Uterus (tissue), 2 donors: ENCODE measurements around the gene TRIML2.

ENCODE experiments used
- POLR2A ChIP-seq, 2 donors: fragments of 450-650 bp; IDR thresholded peaks; one replicate each; pipeline ENCODE4 v1.6.1; 2016; ENCODE audit warnings: antibody characterized with exemption in 2 of 2, mild to moderate bottlenecking in 1 of 2, moderate library complexity in 1 of 2
- TF ChIP-seq, protein P1 (sequence below), 4 experiments: fragments of 200-600 bp in 2 of 4; fragments of 450-650 bp in 2 of 4; sonication (generic) in 2 of 4; IDR thresholded peaks; one replicate each; pipeline ENCODE4 v1.5.1; 2016 to 2019; ENCODE audit warnings: antibody characterized with exemption in 4 of 4, mild to moderate bottlenecking in 2 of 4, moderate library complexity in 1 of 4

DNA sequence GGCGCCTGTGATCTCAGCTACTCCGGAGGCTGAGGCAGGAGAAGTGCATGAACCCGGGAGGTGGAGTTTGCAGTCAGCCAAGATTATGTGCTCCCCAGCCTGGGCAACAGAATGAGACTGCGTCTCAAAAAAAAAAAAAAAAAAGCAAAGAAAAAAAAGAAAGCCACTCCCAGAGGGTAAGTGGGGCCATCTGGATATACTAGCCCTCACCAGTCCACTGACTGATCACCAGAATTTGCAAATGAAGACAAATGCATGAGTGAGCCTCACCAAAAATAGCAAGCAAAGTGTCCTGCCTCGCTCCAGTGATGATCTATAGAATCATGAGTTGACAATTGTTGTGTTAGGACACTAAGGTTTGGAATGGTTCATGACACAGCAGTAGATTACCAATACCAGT is 66.2 kb downstream of the TRIML2 start:
- TF ChIP-seq, protein P1, sequence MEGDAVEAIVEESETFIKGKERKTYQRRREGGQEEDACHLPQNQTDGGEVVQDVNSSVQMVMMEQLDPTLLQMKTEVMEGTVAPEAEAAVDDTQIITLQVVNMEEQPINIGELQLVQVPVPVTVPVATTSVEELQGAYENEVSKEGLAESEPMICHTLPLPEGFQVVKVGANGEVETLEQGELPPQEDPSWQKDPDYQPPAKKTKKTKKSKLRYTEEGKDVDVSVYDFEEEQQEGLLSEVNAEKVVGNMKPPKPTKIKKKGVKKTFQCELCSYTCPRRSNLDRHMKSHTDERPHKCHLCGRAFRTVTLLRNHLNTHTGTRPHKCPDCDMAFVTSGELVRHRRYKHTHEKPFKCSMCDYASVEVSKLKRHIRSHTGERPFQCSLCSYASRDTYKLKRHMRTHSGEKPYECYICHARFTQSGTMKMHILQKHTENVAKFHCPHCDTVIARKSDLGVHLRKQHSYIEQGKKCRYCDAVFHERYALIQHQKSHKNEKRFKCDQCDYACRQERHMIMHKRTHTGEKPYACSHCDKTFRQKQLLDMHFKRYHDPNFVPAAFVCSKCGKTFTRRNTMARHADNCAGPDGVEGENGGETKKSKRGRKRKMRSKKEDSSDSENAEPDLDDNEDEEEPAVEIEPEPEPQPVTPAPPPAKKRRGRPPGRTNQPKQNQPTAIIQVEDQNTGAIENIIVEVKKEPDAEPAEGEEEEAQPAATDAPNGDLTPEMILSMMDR (IDR thresholded peaks at IDR 0.05), result no peak
- TF ChIP-seq POLR2A (IDR thresholded peaks at IDR 0.05), result no peak
